HepG2 (cell line): ENCODE data around the gene MYCBP2. TPM values are rescaled to one million over a fixed set of nuclear protein-coding genes. Genes with fewer than 3 reads are reported as not detected.

Experiments
- ATAC-seq: fragments of 200-7000 bp; cut with Tn5 transposase; 3 replicates; pipeline ENCODE4 v1.9.1; 2020; ENCODE audit warnings: mild to moderate bottlenecking, moderate library complexity
- BruUV-seq: library from RNA; stranded (reverse); fragments of 400-500 nt; replicated peaks from 2 replicates; lab custom pipeline; 2021; lab: Mats Ljungman, UMichigan
- CTCF ChIA-PET: fragments of 300-600 bp; formaldehyde crosslinking; extraction: SDS; loops from one replicate; lab custom pipeline; 2021; ENCODE audit warnings: low total read pairs, inconsistent platforms, low intra/inter-chr PET ratio; lab: Yijun Ruan, JAX
- POLR2A ChIA-PET: fragments of 350-600 bp; sonication (Branson Sonifier 250); formaldehyde crosslinking; loops from one replicate; lab custom pipeline; 2020; ENCODE audit warnings: antibody characterized with exemption, inconsistent platforms; lab: Yijun Ruan, JAX
- DNase-seq: peaks from one replicate; pipeline ENCODE4 v3.0.0-alpha.2; 2015; ENCODE audit warnings: low spot score
- FAIRE-seq: peaks from 3 replicates; lab custom pipeline; 2011; peaks lifted over from hg19 to GRCh38; lab: Jason Lieb, UNC
- H2AFZ ChIP-seq: one replicate; pipeline ENCODE4 v1.6.1; 2011; ENCODE audit warnings: low read length, inconsistent platforms
- H3K27ac ChIP-seq: fragments of 300-600 bp; 3 replicates; pipeline ENCODE4 v1.8.0; 2011; ENCODE audit warnings: mixed run types, mild to moderate bottlenecking, mixed read lengths, low read length, inconsistent platforms; ENCODE audit not compliant: insufficient read depth; ENCODE audit errors: extremely low read length
- H3K27me3 ChIP-seq, 2 experiments: fragments of 200-600 bp in 1 of 2; 2 replicates in 1 of 2; 3 replicates in 1 of 2; pipeline versions ENCODE4 v1.6.0 to v1.8.0; 2011; ENCODE audit warnings: low read length in 2 of 2, mild to moderate bottlenecking in 2 of 2, moderate library complexity in 2 of 2, inconsistent platforms in 1 of 2; ENCODE audit not compliant: insufficient read depth in 2 of 2, control insufficient read depth in 1 of 2
- H3K36me3 ChIP-seq, 2 experiments: fragments of 200-600 bp in 1 of 2; replicated peaks in 1 of 2; 2 replicates in 1 of 2; 3 replicates in 1 of 2; pipeline versions ENCODE4 v1.5.1 to v1.8.0; 2011; ENCODE audit warnings: low read length in 2 of 2, inconsistent platforms in 1 of 2; ENCODE audit not compliant: insufficient read depth in 2 of 2, control insufficient read depth in 1 of 2
- H3K4me1 ChIP-seq: 2 replicates; pipeline ENCODE4 v1.5.1; 2012; ENCODE audit warnings: low read length, inconsistent platforms; ENCODE audit not compliant: insufficient read depth
- H3K4me2 ChIP-seq: 2 replicates; pipeline ENCODE4 v1.6.0; 2011; ENCODE audit warnings: low read depth, low read length, inconsistent platforms
- H3K4me3 ChIP-seq, 3 experiments: fragments of 200-600 bp in 1 of 3; sonication (generic), shearing (Covaris generic) in 1 of 3; replicated peaks in 1 of 3; 2 replicates each; pipeline ENCODE4 v1.5.1; 2011 to 2016; ENCODE audit warnings: low read length in 3 of 3, inconsistent platforms in 2 of 3, low read depth in 2 of 3, mild to moderate bottlenecking in 2 of 3, control low read depth in 1 of 3, mixed read lengths in 1 of 3; ENCODE audit not compliant: insufficient read depth in 1 of 3
- H3K79me2 ChIP-seq: one replicate; pipeline ENCODE4 v1.6.1; 2011; ENCODE audit warnings: low read length, inconsistent platforms; ENCODE audit not compliant: insufficient read depth
- H3K9ac ChIP-seq: 2 replicates; pipeline ENCODE4 v1.6.0; 2011; ENCODE audit warnings: mild to moderate bottlenecking, low read depth, low read length, inconsistent platforms; ENCODE audit not compliant: insufficient read depth
- H3K9me3 ChIP-seq: 2 replicates; pipeline ENCODE4 v1.5.1; 2012; ENCODE audit warnings: mild to moderate bottlenecking, low read length
- H4K20me1 ChIP-seq: 2 replicates; pipeline ENCODE4 v1.6.0; 2011; ENCODE audit warnings: inconsistent platforms, mild to moderate bottlenecking, low read length, moderate library complexity; ENCODE audit not compliant: insufficient read depth
- ARNTL ChIP-seq: sonication (generic); formaldehyde crosslinking; IDR thresholded peaks from 2 replicates; pipeline ENCODE4 v1.4.0; 2020; ENCODE audit warnings: mild to moderate bottlenecking, missing genetic modification reagents
- NPAS2 ChIP-seq: sonication (generic); formaldehyde crosslinking; IDR thresholded peaks from 2 replicates; pipeline ENCODE4 v1.8.0; 2022; ENCODE audit warnings: mild to moderate bottlenecking, missing genetic modification reagents, borderline replicate concordance
- PAF1 ChIP-seq: IDR thresholded peaks from 2 replicates; pipeline ENCODE4 v1.6.1; 2016; ENCODE audit warnings: missing genetic modification reagents, missing compliant biosample characterization
- TCF12 ChIP-seq, 2 experiments: fragments of 450-650 bp in 1 of 2; sonication (generic) in 1 of 2; formaldehyde crosslinking in 1 of 2; IDR thresholded peaks; 2 replicates each; pipeline versions ENCODE4 v1.6.1 to v1.8.0; 2017 to 2022; ENCODE audit warnings: antibody characterized with exemption in 1 of 2, mild to moderate bottlenecking in 1 of 2, missing genetic modification reagents in 1 of 2, moderate library complexity in 1 of 2
- ZNF12 ChIP-seq: sonication (generic); formaldehyde crosslinking; IDR thresholded peaks from 2 replicates; pipeline ENCODE4 v1.5.0; 2020; ENCODE audit warnings: missing genetic modification reagents
- ZNF33A ChIP-seq: sonication (generic); formaldehyde crosslinking; IDR thresholded peaks from 2 replicates; pipeline ENCODE4 v1.5.1; 2020; ENCODE audit warnings: missing genetic modification reagents, mild to moderate bottlenecking, moderate library complexity, borderline replicate concordance
- ZNF850 ChIP-seq: sonication (generic); formaldehyde crosslinking; conservative IDR thresholded peaks from 2 replicates; pipeline ENCODE4 v1.9.0; 2021; ENCODE audit warnings: mild to moderate bottlenecking, missing genetic modification reagents
- WGBS: methylation state at CpG from one replicate; pipeline ENCODE4 v1.1.6; 2017; ENCODE audit warnings: low lambda C conversion rate; 5-methylcytosine and 5-hydroxymethylcytosine counted together
- in situ Hi-C: cut with HindIII; loops from 2 replicates; pipeline ENCODE4 v1.10.0; 2017; ENCODE audit warnings: low pct_unique_long_range_greater_than_20kb; ENCODE audit not compliant: extremely low pct_ligation_motif_present
- intact Hi-C: fragments of 100-400 bp; cut with micrococcal nuclease; formaldehyde crosslinking; loops from one replicate; pipeline ENCODE4 v1.10.0; 2022; ENCODE audit not compliant: unreplicated experiment
- polyA plus RNA-seq, 8 experiments: library from polyadenylated mRNA; depleted of rRNA in 3 of 8; stranded (reverse) in 7 of 8; unstranded in 1 of 8; fragments of >200 nt; fragmentation: Illumina TruSeq in 4 of 8; extraction: Trizol in 4 of 8; gene quantifications; 2 replicates each; pipeline versions ENCODE4 v1.2.1 to v1.2.3, GENCODE V29; 2011 to 2016; ENCODE audit warnings: low read depth in 4 of 8, missing spikeins in 1 of 8, mixed read lengths in 1 of 8; ENCODE audit not compliant: insufficient read depth in 1 of 8
- total RNA-seq, 5 experiments: library from RNA; depleted of rRNA; stranded (reverse); fragments of >200 nt; fragmentation: Illumina TruSeq; extraction: Trizol; gene quantifications; 2 replicates each; pipeline ENCODE4 v1.2.3, GENCODE V29; 2016; ENCODE audit warnings: low read depth in 1 of 5
- TF ChIP-seq, protein P1 (sequence below): sonication (generic); formaldehyde crosslinking; IDR thresholded peaks from 2 replicates; pipeline ENCODE4 v1.4.0; 2020; ENCODE audit warnings: missing genetic modification reagents, low read depth, mild to moderate bottlenecking, borderline replicate concordance
- TF ChIP-seq, protein P2 (sequence below): sonication (generic); formaldehyde crosslinking; IDR thresholded peaks from 2 replicates; pipeline ENCODE4 v1.5.1; 2020; ENCODE audit warnings: missing genetic modification reagents, mild to moderate bottlenecking, borderline replicate concordance
- TF ChIP-seq, protein P3 (sequence below): IDR thresholded peaks from 2 replicates; pipeline ENCODE4 v1.6.1; 2016; ENCODE audit warnings: mild to moderate bottlenecking

Gene MYCBP2
- total and polyA plus RNA-seq, 2 of the 13 experiments (the other 11 are each of a cell fraction or from before 2014, with no cell fraction given), result 16.3 to 35.3 TPM

DNA sequence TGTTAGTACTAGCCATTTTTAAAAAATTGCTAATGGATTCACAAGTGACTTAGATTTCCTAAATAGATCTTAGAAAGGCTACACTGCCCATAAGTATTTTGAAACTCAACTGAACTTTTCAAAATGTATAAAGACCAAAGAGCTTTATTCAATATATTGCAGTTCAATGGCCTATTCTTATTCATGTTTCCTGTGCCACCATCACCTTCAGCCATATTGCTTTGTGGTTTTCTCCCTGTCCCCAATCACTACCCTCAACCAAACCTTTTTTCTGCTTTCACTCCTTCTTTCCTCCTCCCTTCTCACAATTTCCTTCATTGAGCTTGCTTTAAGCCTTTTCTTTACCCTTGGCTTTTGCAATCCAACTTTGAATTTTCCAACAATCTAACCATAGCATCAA lies 100.9 kb downstream of the MYCBP2 start (continued):
- TF ChIP-seq TCF12 (IDR thresholded peaks at IDR 0.05), result no peak
- no peak for TF ChIP-seq TCF12 (CRISPR knock-in tag; IDR thresholded peaks at IDR 0.05)
- no peak for TF ChIP-seq ZNF33A (CRISPR knock-in tag)
- TF ChIP-seq, protein P1, sequence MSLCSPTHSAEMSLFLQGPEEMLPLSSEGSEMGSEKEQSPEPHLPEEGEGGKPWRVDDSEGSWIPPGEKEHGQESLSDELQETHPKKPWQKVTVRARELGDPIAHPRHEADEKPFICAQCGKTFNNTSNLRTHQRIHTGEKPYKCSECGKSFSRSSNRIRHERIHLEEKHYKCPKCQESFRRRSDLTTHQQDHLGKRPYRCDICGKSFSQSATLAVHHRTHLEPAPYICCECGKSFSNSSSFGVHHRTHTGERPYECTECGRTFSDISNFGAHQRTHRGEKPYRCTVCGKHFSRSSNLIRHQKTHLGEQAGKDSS (CRISPR knock-in tag), result no peak
- TF ChIP-seq ZNF850 (CRISPR knock-in tag), result no peak
- TF ChIP-seq ARNTL (CRISPR knock-in tag), result no peak
- TF ChIP-seq, protein P2, sequence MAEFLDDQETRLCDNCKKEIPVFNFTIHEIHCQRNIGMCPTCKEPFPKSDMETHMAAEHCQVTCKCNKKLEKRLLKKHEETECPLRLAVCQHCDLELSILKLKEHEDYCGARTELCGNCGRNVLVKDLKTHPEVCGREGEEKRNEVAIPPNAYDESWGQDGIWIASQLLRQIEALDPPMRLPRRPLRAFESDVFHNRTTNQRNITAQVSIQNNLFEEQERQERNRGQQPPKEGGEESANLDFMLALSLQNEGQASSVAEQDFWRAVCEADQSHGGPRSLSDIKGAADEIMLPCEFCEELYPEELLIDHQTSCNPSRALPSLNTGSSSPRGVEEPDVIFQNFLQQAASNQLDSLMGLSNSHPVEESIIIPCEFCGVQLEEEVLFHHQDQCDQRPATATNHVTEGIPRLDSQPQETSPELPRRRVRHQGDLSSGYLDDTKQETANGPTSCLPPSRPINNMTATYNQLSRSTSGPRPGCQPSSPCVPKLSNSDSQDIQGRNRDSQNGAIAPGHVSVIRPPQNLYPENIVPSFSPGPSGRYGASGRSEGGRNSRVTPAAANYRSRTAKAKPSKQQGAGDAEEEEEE (CRISPR knock-in tag), result no peak
- TF ChIP-seq ZNF12 (CRISPR knock-in tag), result no peak
- TF ChIP-seq NPAS2 (CRISPR knock-in tag), result no peak

DNA sequence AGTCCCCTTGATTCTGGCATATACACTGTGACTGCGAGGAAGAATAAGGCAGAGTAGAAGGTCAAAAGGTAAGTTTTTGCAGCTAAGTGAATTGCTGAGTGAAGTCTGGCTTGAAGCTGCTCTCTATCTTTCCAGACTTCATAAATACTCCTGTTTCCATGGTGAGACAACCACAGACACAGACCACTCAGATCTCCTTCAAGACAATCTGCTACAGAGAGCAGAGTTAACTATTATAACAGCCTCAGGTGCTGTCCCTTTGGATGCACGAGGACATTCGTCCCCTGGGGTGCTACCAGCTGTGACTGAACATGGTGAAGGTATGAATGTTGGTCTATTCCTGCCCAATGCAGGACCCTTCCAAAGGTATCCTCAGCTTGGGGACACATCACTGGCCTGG lies 104.0 kb downstream of the MYCBP2 start:
- no TSS peak for BruUV-seq
- intact Hi-C loops, result no loop called here

More for the DNA sequence above, 104.0 kb downstream of the MYCBP2 start:
- H3K9ac ChIP-seq, result no peak overlapping the region
- H3K4me1 ChIP-seq, result no peaks in the 10 kb centered on the region
- CTCF ChIA-PET, result no interaction called here
- H3K9me3 ChIP-seq, result no peaks in the 10 kb centered on the region
- H3K79me2 ChIP-seq, result no peaks in the 10 kb centered on the region
- POLR2A ChIA-PET, result no interaction called here
- no peaks in the 10 kb centered on the region for H3K27me3 ChIP-seq
- H2AFZ ChIP-seq, result no peak overlapping the region
- H3K36me3 ChIP-seq, result no peaks in the 10 kb centered on the region; a peak in 1 of 5 replicates
- no peak overlapping the region for H3K27ac ChIP-seq
- DNase-seq (no peak), FAIRE-seq (no peak), ATAC-seq (no peak)
- 97% methylated on average over 3 of the region's 3 CpGs for WGBS
- H3K4me3 ChIP-seq, result no peak overlapping the region
- in situ Hi-C loops, result no loop called here
- H3K4me2 ChIP-seq, result no peak overlapping the region
- TF ChIP-seq, protein P3, sequence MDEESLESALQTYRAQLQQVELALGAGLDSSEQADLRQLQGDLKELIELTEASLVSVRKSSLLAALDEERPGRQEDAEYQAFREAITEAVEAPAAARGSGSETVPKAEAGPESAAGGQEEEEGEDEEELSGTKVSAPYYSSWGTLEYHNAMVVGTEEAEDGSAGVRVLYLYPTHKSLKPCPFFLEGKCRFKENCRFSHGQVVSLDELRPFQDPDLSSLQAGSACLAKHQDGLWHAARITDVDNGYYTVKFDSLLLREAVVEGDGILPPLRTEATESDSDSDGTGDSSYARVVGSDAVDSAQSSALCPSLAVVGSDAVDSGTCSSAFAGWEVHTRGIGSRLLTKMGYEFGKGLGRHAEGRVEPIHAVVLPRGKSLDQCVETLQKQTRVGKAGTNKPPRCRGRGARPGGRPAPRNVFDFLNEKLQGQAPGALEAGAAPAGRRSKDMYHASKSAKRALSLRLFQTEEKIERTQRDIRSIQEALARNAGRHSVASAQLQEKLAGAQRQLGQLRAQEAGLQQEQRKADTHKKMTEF, result no peak
- no peak for TF ChIP-seq PAF1 (CRISPR knock-in tag)
- no peaks in the 10 kb centered on the region for H4K20me1 ChIP-seq
